Keratinocyte (primary cell): ENCODE results near the gene MYO15B.

Experiments
- EZH2 ChIP-seq: IDR thresholded peaks from one replicate; pipeline ENCODE4 v1.6.1; 2012; ENCODE audit warnings: inconsistent platforms, mild to moderate bottlenecking, low read length, moderate library complexity
- TF ChIP-seq, protein P1 (sequence below), 3 experiments: IDR thresholded peaks in 1 of 3; conservative IDR thresholded peaks in 1 of 3; optimal IDR thresholded peaks in 1 of 3; 2 replicates in 2 of 3; 3 replicates in 1 of 3; pipeline versions ENCODE3 to v1.5.1; 2011; ENCODE audit warnings: low read length in 3 of 3, mild to moderate bottlenecking in 3 of 3, moderate library complexity in 2 of 3, control low read depth in 1 of 3, inconsistent platforms in 1 of 3; ENCODE audit not compliant: insufficient read depth in 2 of 3; ENCODE audit errors: extremely low read depth in 1 of 3

DNA sequence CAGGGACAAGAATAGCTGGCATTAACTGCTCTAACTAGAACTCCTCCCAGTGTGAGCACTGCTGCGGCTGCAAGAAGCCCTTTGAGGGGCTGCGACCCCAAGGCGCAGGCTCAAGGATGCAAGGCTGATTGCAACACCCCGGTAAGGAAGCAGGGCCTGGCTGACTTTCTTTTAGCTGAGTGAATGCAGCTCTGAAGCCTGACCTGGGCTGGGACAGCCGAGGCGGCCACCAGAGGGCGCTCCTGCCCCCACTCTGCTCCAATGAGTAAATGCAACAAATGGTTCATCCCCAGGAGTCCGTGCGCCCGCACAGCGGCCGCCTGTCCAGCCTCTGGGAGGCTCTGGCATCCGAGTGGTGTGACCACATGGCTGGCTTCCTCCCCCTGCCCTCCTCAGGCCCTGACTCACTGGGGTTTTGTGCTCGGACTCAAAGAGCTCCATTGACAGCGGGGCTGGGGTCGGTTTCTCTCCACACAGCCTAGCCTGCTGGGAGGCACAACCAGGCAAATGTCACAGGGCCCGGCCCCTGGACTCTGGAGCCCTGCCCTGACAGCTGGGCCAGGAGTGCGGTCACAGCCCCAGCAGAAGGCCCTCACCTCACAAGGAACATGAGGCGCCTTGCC, 45.4 kb downstream of the MYO15B start, which contains the start of gene SMIM5:
- TF ChIP-seq, protein P1, sequence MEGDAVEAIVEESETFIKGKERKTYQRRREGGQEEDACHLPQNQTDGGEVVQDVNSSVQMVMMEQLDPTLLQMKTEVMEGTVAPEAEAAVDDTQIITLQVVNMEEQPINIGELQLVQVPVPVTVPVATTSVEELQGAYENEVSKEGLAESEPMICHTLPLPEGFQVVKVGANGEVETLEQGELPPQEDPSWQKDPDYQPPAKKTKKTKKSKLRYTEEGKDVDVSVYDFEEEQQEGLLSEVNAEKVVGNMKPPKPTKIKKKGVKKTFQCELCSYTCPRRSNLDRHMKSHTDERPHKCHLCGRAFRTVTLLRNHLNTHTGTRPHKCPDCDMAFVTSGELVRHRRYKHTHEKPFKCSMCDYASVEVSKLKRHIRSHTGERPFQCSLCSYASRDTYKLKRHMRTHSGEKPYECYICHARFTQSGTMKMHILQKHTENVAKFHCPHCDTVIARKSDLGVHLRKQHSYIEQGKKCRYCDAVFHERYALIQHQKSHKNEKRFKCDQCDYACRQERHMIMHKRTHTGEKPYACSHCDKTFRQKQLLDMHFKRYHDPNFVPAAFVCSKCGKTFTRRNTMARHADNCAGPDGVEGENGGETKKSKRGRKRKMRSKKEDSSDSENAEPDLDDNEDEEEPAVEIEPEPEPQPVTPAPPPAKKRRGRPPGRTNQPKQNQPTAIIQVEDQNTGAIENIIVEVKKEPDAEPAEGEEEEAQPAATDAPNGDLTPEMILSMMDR (optimal IDR thresholded peaks at IDR 0.05 in 1 of 3, IDR thresholded peaks at IDR 0.05 in 1 of 3, conservative IDR thresholded peaks at IDR 0.05 in 1 of 3; ENCODE audit: extremely low read depth in 1 of 3, insufficient read depth in 2 of 3, low read length in 3 of 3) = peak; percentile 90 to 98 (median 92)
- TF ChIP-seq EZH2 = no peak
